HepG2 (cell line): ENCODE results near the gene CIAO2B. TPM values are rescaled to one million over a fixed set of nuclear protein-coding genes. Genes with fewer than 3 reads are reported as not detected.

ENCODE experiments used
- ARID5B ChIP-seq: IDR thresholded peaks from 2 replicates; pipeline ENCODE4 v1.4.0; 2020; ENCODE audit warnings: mild to moderate bottlenecking, missing genetic modification reagents
- BRF2 ChIP-seq: sonication (generic); formaldehyde crosslinking; IDR thresholded peaks from 2 replicates; pipeline ENCODE4 v1.8.1; 2022; ENCODE audit warnings: mild to moderate bottlenecking, missing genetic modification reagents
- ELF1 ChIP-seq: sonication (generic); formaldehyde crosslinking; IDR thresholded peaks from 2 replicates; pipeline ENCODE4 v1.4.0; 2020; ENCODE audit warnings: missing genetic modification reagents
- HDAC2 ChIP-seq: sonication (generic); formaldehyde crosslinking; IDR thresholded peaks from 2 replicates; pipeline ENCODE4 v1.4.0; 2020; ENCODE audit warnings: missing genetic modification reagents
- ISX ChIP-seq: sonication (generic); formaldehyde crosslinking; conservative IDR thresholded peaks from 2 replicates; pipeline ENCODE4 v1.5.0; 2020; ENCODE audit warnings: missing genetic modification reagents
- LBX2 ChIP-seq: sonication (generic); formaldehyde crosslinking; IDR thresholded peaks from 2 replicates; pipeline ENCODE4 v1.5.0; 2020; ENCODE audit warnings: missing genetic modification reagents, mild to moderate bottlenecking, borderline replicate concordance
- LRRFIP1 ChIP-seq: sonication (generic); formaldehyde crosslinking; conservative IDR thresholded peaks from 2 replicates; pipeline ENCODE4 v1.4.0; 2020; ENCODE audit warnings: missing genetic modification reagents
- MLX ChIP-seq: IDR thresholded peaks from 2 replicates; pipeline ENCODE4 v1.6.1; 2016
- PHF21A ChIP-seq: sonication (generic); formaldehyde crosslinking; IDR thresholded peaks from 2 replicates; pipeline ENCODE4 v1.5.0; 2020; ENCODE audit warnings: mild to moderate bottlenecking, missing genetic modification reagents
- SALL2 ChIP-seq: sonication (generic); formaldehyde crosslinking; IDR thresholded peaks from 2 replicates; pipeline ENCODE4 v1.8.1; 2023; ENCODE audit warnings: mild to moderate bottlenecking, missing genetic modification reagents, inconsistent platforms
- SMAD9 ChIP-seq: sonication (generic); formaldehyde crosslinking; IDR thresholded peaks from 2 replicates; pipeline ENCODE4 v1.5.1; 2020; ENCODE audit warnings: mild to moderate bottlenecking, missing genetic modification reagents
- TAF15 ChIP-seq: fragments of 200-400 bp; formaldehyde crosslinking; IDR thresholded peaks from one replicate; pipeline ENCODE4 v1.6.1; 2018; ENCODE audit warnings: mild to moderate bottlenecking, low read depth, low read length; ENCODE audit not compliant: poor library complexity, severe bottlenecking
- ZBTB38 ChIP-seq: sonication (generic); formaldehyde crosslinking; IDR thresholded peaks from 2 replicates; pipeline ENCODE4 v1.5.1; 2020; ENCODE audit warnings: mild to moderate bottlenecking, missing genetic modification reagents
- ZFP82 ChIP-seq: sonication (generic); formaldehyde crosslinking; IDR thresholded peaks from 2 replicates; pipeline ENCODE4 v1.5.1; 2020; ENCODE audit warnings: mild to moderate bottlenecking, missing genetic modification reagents, borderline replicate concordance
- ZNF264 ChIP-seq: sonication (generic); formaldehyde crosslinking; IDR thresholded peaks from 2 replicates; pipeline ENCODE4 v1.4.0; 2020; ENCODE audit warnings: missing genetic modification reagents
- ZNF496 ChIP-seq: sonication (generic); formaldehyde crosslinking; IDR thresholded peaks from 2 replicates; pipeline ENCODE4 v1.8.1; 2023; ENCODE audit warnings: mild to moderate bottlenecking, moderate library complexity, missing genetic modification reagents; ENCODE audit not compliant: insufficient replicate concordance
- ZNF543 ChIP-seq: sonication (generic); formaldehyde crosslinking; IDR thresholded peaks from 2 replicates; pipeline ENCODE4 v1.4.0; 2020; ENCODE audit warnings: mild to moderate bottlenecking, missing genetic modification reagents
- ZNF703 ChIP-seq: sonication (generic); formaldehyde crosslinking; IDR thresholded peaks from 2 replicates; pipeline ENCODE4 v1.5.1; 2020; ENCODE audit warnings: missing genetic modification reagents, mild to moderate bottlenecking, moderate library complexity, borderline replicate concordance
- ZSCAN5A ChIP-seq: sonication (generic); formaldehyde crosslinking; IDR thresholded peaks from 2 replicates; pipeline ENCODE4 v1.8.0; 2022; ENCODE audit warnings: mild to moderate bottlenecking, missing genetic modification reagents, borderline replicate concordance
- polyA plus RNA-seq, 8 experiments: library from polyadenylated mRNA; depleted of rRNA in 3 of 8; stranded (reverse) in 7 of 8; unstranded in 1 of 8; fragments of >200 nt; fragmentation: Illumina TruSeq in 4 of 8; extraction: Trizol in 4 of 8; gene quantifications; 2 replicates each; pipeline versions ENCODE4 v1.2.1 to v1.2.3, GENCODE V29; 2011 to 2016; ENCODE audit warnings: low read depth in 4 of 8, missing spikeins in 1 of 8, mixed read lengths in 1 of 8; ENCODE audit not compliant: insufficient read depth in 1 of 8
- total RNA-seq, 5 experiments: library from RNA; depleted of rRNA; stranded (reverse); fragments of >200 nt; fragmentation: Illumina TruSeq; extraction: Trizol; gene quantifications; 2 replicates each; pipeline ENCODE4 v1.2.3, GENCODE V29; 2016; ENCODE audit warnings: low read depth in 1 of 5

CIAO2B gene
- total and polyA plus RNA-seq, 2 of the 13 experiments (the other 11 are each of a cell fraction or from before 2014, with no cell fraction given): 157 to 293 TPM

- TF ChIP-seq LRRFIP1: no peak
- peak; percentile 68; the same call in 1 of the 2 replicates for TF ChIP-seq ZSCAN5A (CRISPR knock-in tag)
- TF ChIP-seq ZFP82: 0 out of 2 replicates have a peak, but pooled peaks have one; percentile 4
- TF ChIP-seq ELF1: no peak
- TF ChIP-seq ZNF703: no peak; the same call in 1 of the 2 replicates
- TF ChIP-seq ZNF264 (CRISPR knock-in tag): peak; percentile 94
- peak; percentile 90 for TF ChIP-seq PHF21A
- TF ChIP-seq LBX2 (CRISPR knock-in tag): no peak
- TF ChIP-seq ZNF543 (CRISPR knock-in tag): no peak
- TF ChIP-seq ISX (CRISPR knock-in tag): no peak
- peak; percentile 89 for TF ChIP-seq BRF2 (CRISPR knock-in tag)
- TF ChIP-seq HDAC2 (CRISPR knock-in tag): peak; percentile 81
- TF ChIP-seq TAF15: peak; percentile 60
- TF ChIP-seq ZBTB38: peak; percentile 36; the same call in 1 of the 2 replicates
- TF ChIP-seq SALL2 (CRISPR knock-in tag): peak; percentile 88; the same call in 1 of the 2 replicates
- peak; percentile 25; the same call in 1 of the 2 replicates for TF ChIP-seq MLX (CRISPR knock-in tag)
- no peak for TF ChIP-seq SMAD9 (CRISPR knock-in tag)
- TF ChIP-seq ZNF496 (CRISPR knock-in tag): no peak
- peak; percentile 63 for TF ChIP-seq ARID5B (CRISPR knock-in tag)
Observed at GRCh38 chr16:66935314-66936011, 1.3 kb upstream of the CIAO2B start, which contains the start of gene CES2 (continued).
